ENCODE measurements around the gene KCND3. TPM values are rescaled to one million over a fixed set of nuclear protein-coding genes. Genes with fewer than 3 reads are reported as not detected.
"Not testable (repeated sequence)": the region's sequence is repeated elsewhere in the genome, so short reads cannot be mapped to it uniquely, and the experiment has no call there.

KCND3 gene
- total and polyA plus RNA-seq, 2 of the 4 experiments (the other 2 are of a cell fraction): under 0.01 to 0.03 TPM

DNA sequence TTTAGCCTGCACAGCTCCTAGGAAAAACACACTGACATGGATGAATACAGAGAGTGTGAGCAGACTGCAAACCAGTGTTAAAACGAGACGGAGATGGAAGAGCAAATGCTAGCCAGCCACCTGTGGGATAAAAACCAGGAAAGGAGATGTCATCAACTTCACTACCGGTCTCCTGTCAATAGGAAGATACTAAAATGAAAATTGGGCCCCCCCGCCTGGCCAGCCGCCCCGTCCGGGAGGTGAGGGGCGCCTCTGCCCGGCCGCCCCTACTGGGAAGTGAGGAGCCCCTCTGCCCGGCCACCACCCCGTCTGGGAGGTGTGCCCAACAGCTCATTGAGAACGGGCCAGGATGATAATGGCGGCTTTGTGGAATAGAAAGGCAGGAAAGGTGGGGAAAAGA, 189.7 kb downstream of the KCND3 start:
- WGBS, 2 experiments (ENCODE audit: extremely low coverage in 2 of 2, insufficient read length in 1 of 2): 50% methylated on average over 2 of the region's 14 CpGs; no CpG with 5 or more reads in 1 of the 2 experiments
- H4K8ac ChIP-seq (ENCODE audit: low read depth in 2 of 2, low read length in 2 of 2); H4K20me1 ChIP-seq (ENCODE audit: insufficient read depth, low read length); H2BK15ac ChIP-seq (ENCODE audit: low read depth, low read length); H2BK120ac ChIP-seq (ENCODE audit: low read depth, low read length); H2AK5ac ChIP-seq (ENCODE audit: low read depth, low read length); H3K4me2 ChIP-seq (ENCODE audit: low read depth, low read length); dilution Hi-C loops (cut with HindIII; ENCODE audit: low sequenced_read_pairs, unreplicated experiment); ATAC-seq (ENCODE audit: low read depth); H3K56ac ChIP-seq (ENCODE audit: extremely low read depth, insufficient read depth, low read length); H2AK9ac ChIP-seq (replicated peaks; ENCODE audit: low read depth, low read length, poor library complexity); intact Hi-C loops (cut with micrococcal nuclease); H3K4me3 ChIP-seq (ENCODE audit: insufficient read depth, low read depth, low read length); H3K9me1 ChIP-seq (ENCODE audit: insufficient read depth, low read length); H3K4me1 ChIP-seq (ENCODE audit: control insufficient read depth, insufficient read depth, low read length); H2AFZ ChIP-seq (replicated peaks; ENCODE audit: low read length, poor library complexity); H3K18ac ChIP-seq (ENCODE audit: low read depth, low read length); H3K14ac ChIP-seq (replicated peaks; ENCODE audit: low read depth, low read length); POLR2A ChIA-PET (ENCODE audit: unreplicated experiment); H3K79me1 ChIP-seq (ENCODE audit: low read depth in 1 of 2, low read length in 2 of 2); CTCF ChIA-PET; H3K9me3 ChIP-seq (ENCODE audit: control insufficient read depth, insufficient read depth, low read length); H3K4ac ChIP-seq (ENCODE audit: low read depth, low read length); H3K27ac ChIP-seq (ENCODE audit: insufficient read depth, low read length); H3K36me3 ChIP-seq (ENCODE audit: control insufficient read depth, insufficient read depth, low read length); DNase-seq; H2BK20ac ChIP-seq (ENCODE audit: low read depth, low read length); H2BK5ac ChIP-seq (ENCODE audit: low read depth, low read length, poor library complexity, severe bottlenecking); H3K23ac ChIP-seq (ENCODE audit: low read depth, low read length); H4K91ac ChIP-seq (ENCODE audit: insufficient read depth, low read depth, low read length); H4K5ac ChIP-seq (ENCODE audit: low read depth, low read length); BruUV-seq (replicated peaks); H3K9ac ChIP-seq (ENCODE audit: low read depth, low read length); in situ Hi-C loops (cut with MboI; ENCODE audit: low sequenced_read_pairs): not testable (repeated sequence)
- peaks cover 26% of the 10 kb centered on the region for H3K27me3 ChIP-seq (ENCODE audit: control insufficient read depth, insufficient read depth, low read length)

Data from IMR-90 (cell line).